GM23248 (cell line): ENCODE measurements around the gene ABCA1.

ENCODE experiments used
- EZH2 ChIP-seq: fragments of 200-600 bp; sonication (generic); IDR thresholded peaks from 2 replicates; pipeline ENCODE4 v1.6.1; 2018; ENCODE audit warnings: antibody characterized with exemption, mild to moderate bottlenecking; ENCODE audit not compliant: insufficient read depth, poor library complexity, severe bottlenecking
- EZH2phosphoT487 ChIP-seq: fragments of 200-600 bp; sonication (generic); IDR thresholded peaks from 2 replicates; pipeline ENCODE4 v1.6.1; 2018; ENCODE audit warnings: antibody characterized with exemption, moderate library complexity, mild to moderate bottlenecking, low read depth; ENCODE audit not compliant: insufficient read depth

DNA sequence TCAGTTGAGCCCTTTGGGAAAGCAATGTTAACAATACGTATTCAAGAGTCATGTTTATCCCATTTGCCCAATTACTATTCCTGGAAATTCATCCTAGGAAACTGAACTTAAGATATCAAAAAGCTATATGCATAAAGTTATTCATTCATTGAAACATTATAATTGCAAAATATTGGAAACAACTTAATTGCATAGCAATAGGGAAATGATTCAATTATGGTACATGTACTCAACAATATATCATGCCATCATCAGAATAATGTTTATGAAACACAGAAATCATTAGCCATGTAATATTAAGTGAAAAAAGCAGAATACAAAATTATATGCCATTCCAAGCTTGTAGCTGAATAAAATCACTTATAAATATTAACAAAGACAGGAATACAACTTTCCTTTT is 35.3 kb downstream of the ABCA1 start:
- no peak for TF ChIP-seq EZH2
- no peak for TF ChIP-seq EZH2phosphoT487
